HL-60 (cell line): ENCODE data around the gene MFF.

Experiments used
- POLR2AphosphoS5 ChIP-seq: IDR thresholded peaks from 2 replicates; pipeline ENCODE4 v1.6.1; 2012; ENCODE audit warnings: low read depth
- TF ChIP-seq, protein P1 (sequence below): IDR thresholded peaks from one replicate; pipeline ENCODE4 v1.5.1; 2011; ENCODE audit warnings: low read length, control low read depth, inconsistent platforms; ENCODE audit not compliant: insufficient read depth

DNA sequence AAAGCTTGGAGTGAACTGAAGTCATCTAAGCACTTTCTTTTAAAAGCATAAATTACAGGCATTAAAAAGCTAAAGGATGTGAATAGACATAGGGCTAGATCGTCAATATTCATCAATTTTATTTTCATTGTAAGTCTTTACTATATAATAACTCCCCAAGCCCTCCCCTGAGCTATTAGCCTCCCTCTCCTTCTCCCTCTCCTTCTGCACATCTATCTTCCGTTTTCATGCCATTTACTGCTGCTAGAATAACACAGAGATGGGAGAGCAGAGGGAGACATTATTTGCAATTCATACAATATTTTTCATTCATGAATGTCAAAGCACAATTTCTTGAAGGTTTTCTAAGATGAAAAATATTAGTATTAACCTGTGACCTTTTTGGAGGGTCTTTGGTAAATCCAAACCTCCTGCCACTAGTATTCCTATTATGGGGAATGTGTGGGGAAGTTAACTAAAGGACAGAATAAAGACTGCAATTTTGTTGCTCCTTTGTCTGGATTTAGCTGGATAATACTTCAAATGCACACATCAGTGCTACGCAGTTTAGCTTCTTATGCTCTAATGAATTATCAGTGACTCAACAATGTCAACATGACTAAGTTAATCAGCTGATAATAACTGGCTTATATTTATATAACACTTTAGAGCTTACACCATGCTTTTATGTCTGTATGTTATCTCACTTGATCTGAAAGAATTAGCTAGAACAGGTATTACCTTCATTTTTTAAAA, 28.2 kb upstream of the MFF start:
- TF ChIP-seq POLR2AphosphoS5: no peak
- TF ChIP-seq, protein P1, sequence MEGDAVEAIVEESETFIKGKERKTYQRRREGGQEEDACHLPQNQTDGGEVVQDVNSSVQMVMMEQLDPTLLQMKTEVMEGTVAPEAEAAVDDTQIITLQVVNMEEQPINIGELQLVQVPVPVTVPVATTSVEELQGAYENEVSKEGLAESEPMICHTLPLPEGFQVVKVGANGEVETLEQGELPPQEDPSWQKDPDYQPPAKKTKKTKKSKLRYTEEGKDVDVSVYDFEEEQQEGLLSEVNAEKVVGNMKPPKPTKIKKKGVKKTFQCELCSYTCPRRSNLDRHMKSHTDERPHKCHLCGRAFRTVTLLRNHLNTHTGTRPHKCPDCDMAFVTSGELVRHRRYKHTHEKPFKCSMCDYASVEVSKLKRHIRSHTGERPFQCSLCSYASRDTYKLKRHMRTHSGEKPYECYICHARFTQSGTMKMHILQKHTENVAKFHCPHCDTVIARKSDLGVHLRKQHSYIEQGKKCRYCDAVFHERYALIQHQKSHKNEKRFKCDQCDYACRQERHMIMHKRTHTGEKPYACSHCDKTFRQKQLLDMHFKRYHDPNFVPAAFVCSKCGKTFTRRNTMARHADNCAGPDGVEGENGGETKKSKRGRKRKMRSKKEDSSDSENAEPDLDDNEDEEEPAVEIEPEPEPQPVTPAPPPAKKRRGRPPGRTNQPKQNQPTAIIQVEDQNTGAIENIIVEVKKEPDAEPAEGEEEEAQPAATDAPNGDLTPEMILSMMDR: no peak
